Mucosa of gallbladder (tissue), 1 donor: ENCODE data around the gene INPP1. TPM values are rescaled to one million over a fixed set of nuclear protein-coding genes. Genes with fewer than 3 reads are reported as not detected.

Experiments used
- DNase-seq: peaks from one replicate; pipeline ENCODE4 v3.0.0-alpha.2; 2020; ENCODE audit warnings: low spot score
- total RNA-seq: library from RNA; stranded (reverse); gene quantifications from one replicate; pipeline ENCODE4 v1.2.1, GENCODE V29; 2021
- donor health status: DM: no; HTN: no; CAD: no.

Gene INPP1
- total RNA-seq, 1 donor from 2014 or later, result 41.8 TPM

DNA sequence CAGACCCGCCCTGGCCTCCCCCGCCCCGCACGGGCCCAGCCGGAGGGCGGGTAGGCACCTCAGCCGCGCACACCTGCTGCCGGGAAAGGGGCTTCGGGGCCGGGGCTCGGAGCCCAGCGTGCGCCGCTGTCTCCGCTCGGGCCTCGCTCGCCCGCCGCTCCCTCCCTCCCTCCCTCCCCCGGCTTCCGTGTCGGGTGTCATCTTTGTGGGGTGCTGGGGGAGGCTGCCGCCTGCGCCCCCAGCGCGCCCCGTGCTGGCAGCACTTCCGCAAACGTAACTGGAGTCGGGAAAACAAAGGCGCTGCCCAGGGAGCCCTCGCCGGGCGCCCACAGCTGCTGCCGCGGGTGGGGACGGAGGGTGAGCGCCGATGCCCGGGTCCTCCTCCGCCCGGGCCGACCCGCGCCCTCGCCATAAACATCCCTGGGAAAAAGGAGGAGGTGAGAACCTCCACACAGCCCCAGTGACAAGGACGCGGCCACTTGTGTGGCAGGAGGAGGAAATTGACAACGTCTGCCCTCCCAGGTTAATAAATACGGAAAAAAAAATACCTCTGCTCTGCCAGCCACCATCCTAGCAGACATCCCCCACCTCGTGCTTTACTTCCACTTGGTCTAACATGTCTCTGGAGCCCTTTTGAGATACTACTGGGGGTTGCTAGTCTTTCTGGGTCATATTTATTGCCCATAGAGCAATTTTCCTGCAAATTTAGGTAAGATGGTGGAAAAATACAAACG, 65.3 kb downstream of the INPP1 start:
- DNase-seq, result peak; percentile 61

DNA sequence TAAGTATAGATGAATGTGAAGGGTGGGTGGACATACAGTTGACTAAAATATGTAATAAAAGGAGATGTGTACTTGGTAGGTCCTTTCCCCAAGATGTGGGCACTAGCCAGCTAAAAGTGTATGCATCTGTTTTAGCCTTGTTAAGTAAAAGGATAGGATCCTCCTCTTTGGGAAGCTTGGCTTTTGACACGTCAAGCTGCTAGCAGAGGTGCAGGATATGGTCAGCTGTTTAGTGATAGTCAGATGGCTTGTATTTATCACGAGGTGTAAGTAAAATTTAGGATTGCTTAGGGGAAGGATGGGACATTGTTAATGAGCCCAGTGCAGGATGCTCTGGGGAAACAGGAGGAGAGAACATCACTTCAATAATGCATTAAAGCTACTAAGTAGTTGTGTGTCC, 66.2 kb downstream of the INPP1 start:
- no peak for DNase-seq

DNA sequence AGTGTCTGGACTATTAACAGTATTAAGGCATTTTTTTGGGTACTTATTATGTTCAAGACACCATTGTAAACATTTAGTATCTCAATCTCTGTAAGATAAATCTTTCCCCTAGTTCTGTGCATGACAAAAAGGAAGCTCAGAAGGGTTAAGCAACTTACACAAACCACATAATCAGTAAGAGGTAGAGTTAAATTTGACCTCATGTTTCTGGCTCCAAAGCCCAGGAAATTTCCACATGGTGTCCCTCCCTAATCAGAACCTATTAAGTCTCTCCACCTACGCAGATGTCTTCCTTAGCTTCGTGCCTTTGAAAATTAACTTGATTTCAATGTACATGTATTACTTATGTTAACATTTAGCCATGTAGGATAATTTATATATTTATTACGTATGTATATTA, 66.8 kb downstream of the INPP1 start:
- no peak for DNase-seq

DNA sequence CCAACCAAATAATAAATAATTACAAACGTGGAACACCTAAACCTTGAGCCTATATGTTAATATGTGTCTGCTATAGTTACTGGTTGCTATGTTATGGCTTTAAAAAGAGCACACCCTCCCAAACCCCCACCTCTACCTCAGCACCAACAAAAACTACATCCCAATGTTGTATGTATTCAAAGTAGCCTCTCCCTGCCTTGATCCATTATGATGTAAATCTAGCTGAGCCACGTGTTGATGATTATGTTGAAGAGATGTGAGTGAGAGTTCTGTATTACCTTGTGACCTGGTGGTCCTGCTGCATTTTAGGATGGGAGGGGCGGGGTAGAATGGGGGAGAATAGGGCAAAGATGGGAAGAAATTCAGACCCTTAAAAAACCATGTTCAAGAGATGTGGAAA, 69.6 kb downstream of the INPP1 start:
- no peak for DNase-seq

DNA sequence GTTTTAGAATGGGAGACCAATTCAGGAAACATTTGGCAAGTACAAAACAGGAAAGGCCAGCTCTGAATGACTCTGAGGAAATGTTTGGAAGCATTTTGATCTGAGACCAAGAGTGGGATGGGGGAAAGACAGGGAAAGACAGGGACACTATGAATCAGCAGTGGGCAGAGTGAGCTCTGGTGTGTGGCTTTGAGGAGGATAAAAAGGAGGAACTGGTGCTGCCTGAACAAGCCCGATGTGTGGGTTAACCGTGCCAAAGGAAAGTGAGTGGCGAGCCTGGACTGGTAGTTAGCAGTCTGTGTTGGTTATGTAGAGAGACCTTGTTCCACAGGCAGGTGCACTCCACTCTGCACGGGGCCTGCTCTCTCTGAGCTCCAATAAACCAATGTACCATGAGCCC, 70.0 kb downstream of the INPP1 start:
- DNase-seq, result no peak

DNA sequence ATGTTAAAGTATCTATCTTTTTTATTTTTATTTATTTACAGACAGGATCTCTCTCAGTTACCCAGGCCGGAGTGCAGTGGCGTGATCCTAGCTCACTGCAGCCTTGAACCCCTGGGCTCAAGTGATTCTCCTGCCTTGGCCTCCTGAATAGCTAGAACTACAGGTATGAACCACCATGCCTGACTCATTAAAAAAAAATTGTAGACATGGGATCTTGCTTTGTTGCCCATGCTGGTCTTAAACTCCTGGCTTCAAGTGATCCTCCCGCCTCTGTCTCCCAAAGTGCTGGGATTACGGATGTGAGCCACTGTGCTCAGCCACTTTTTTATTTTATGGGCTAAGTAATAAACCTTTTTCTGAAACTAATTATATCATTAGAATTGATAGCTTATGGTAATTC, 71.9 kb downstream of the INPP1 start:
- DNase-seq, result no peak

DNA sequence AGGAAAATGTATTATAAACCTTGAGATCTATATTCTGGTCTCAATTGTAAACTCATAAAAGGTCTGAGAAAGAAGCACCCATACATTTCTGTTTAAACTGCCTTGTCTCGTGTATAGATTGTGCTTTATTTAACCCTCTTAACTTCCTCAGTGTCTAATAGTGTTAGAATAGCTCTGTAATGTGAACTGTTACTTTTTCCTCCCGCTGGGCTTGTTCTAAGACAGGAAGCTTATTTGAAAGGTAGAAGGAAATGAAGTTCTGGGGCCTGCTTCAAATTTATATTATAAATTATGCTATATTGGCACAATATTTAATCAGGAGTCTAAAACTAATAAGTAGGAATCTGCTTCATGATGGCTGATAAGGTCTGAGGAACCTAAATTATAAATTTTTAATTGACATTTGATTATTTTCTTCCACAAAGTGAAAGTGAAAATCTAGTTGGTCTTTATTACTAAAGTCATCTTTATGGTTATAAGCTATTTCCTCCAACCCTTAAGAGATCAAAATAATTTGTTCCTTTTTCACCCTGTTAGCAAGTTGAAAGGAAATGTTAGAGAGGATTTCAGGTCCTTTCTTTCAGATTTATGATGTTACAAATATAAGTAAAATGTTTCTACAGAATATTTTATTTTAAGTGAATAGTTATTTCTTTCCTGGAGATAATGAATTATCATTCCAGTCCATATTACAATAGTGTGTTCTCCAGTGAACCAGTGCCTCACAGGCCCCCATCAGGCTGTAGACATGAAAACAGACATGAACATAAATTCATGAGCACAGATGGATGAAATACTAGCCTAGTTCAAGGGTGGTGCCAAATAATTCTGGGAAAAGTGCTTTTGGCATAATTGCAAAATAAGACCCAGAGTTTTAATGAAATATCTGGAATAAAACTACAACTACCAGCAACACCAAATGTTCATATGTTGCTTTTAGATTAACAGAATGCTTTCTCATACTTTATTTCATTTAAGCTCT, 72.7 kb downstream of the INPP1 start:
- DNase-seq, result no peak

DNA sequence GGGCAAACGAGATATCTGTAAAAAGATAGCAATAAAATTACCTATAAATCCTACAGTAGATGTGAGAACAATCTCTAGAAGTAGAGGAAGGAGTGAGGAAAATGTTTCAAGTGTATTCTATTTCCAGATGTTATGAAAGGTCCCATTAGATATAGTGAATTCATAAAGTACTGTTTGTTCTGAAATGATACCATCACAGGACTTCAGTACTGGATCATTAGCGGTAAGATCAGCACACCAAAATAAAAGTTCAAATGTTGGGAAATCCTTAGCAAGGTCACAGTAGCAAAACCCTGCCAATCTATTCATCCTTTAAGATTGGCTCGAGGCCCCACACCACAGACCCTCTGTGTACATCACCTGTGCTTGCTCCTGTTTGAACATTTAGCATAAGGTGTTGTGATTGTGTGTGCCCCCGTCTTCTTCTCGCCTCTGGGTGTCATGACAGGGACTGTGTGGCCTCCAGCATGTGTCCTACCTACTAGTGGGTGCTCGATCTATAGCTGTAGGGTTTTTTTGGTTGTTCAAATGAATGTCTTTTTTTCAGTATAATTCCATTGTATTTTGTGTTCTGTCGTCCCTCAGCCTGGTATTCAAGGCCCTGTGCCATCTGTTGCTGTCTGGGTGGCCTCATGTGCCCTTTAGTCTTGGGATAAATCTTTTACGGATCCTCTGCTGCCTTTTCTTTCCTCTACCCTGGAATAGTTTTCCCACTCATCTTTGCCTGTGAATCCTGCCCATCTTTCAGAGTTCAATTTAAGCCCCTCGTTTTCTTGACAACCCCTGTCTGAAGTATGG, 73.9 kb downstream of the INPP1 start:
- DNase-seq, result no peak

DNA sequence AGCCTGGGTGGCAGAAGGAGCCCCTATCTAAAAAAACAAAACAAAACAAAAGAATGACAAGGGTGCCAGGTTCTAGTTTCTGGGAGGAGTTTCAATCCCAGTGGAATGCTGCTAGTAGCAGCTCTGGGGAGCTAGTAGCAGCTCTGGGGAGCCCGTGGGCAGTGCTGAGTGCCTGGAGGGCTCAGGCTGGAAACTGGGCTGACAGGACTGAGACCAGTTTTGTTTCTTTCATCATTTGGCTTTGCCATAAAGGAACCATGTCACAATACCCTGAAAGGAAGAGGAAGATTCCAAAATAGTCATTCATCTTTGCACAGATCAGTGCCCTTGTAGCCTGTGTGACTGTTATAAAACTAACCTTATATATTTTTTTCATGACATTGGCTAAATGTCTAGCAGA, 75.3 kb downstream of the INPP1 start:
- DNase-seq, result no peak

DNA sequence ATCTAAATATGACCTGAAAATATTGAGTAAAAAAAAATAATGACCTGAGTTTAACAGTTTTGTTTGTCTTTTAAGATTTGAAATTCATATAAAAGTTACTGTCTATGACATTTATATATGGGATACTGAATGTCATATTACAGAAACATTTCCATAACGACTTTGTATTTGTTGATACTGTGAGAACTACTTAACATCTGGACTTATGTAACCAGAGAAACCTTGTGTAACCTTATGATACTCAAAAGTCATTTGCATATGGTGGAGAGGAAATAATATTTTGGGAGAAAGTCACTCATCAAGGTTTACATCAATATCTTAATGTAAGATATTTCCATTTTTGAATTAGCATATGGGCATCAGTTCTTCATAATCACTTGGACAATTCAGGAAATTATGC, 77.4 kb downstream of the INPP1 start:
- no peak for DNase-seq

Other genes starting within 250 kb of the INPP1 start
- gene HIBCH, start 23.8 kb upstream of the INPP1 start, total RNA-seq, result 49.8 TPM
- gene MFSD6, start 64.8 kb downstream of the INPP1 start, total RNA-seq, result 62.9 TPM
- 3.8 TPM for gene NEMP2, start 191.1 kb downstream of the INPP1 start, total RNA-seq